Inflammatory macrophage (primary cell): ENCODE data around the gene THBS4.

Experiments used
- DNase-seq, 2 donors: peaks; one replicate each; pipeline ENCODE4 v3.0.0-alpha.2; 2020 to 2022

THBS4 gene

GRCh38 chr5:80048084-80048780 is 13.1 kb downstream of the THBS4 start:
- DNase-seq: no peak

GRCh38 chr5:80052464-80052863 is 17.3 kb downstream of the THBS4 start:
- DNase-seq: no peak

- DNase-seq: no peak
Measured at GRCh38 chr5:80054682-80055081, 19.5 kb downstream of the THBS4 start.

- no peak for DNase-seq
Measured at GRCh38 chr5:80055491-80056170, 20.5 kb downstream of the THBS4 start.

DNA sequence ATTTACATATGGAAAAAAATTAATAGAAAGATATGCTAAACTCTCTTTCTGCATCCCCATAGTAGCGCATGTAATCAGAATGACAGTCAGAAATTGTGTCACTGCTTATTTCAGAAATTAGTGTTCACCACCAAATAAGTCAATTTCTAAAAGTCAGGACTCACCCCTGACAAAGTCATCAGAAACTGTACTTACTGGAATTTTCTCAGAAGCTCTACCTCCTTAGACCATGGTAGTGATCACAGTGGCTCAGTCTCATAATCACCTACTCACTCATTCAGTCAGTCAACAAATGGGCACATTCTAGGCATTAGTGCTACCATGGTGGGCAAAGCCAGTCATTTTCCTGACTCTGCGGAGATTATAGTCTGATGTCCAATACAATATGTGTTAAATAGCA is 22.0 kb downstream of the THBS4 start:
- DNase-seq: no peak

DNA sequence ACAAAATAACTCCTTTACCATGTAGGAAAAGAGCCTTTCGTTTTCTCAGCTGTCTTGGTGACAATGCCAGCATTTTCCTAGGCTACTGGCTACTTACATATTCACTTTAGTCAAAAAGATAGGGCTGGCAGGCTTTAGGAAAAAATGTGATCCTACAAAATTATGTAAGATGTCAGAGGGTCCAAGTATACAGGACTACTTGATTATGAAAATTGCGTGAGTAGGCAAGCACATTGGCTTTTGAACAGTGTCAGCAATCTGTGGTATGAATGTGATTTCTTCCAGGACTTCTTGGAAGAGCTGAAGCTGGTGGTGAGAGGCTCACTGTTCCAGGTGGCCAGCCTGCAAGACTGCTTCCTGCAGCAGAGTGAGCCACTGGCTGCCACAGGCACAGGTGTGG is 22.8 kb downstream of the THBS4 start:
- no peak for DNase-seq

DNA sequence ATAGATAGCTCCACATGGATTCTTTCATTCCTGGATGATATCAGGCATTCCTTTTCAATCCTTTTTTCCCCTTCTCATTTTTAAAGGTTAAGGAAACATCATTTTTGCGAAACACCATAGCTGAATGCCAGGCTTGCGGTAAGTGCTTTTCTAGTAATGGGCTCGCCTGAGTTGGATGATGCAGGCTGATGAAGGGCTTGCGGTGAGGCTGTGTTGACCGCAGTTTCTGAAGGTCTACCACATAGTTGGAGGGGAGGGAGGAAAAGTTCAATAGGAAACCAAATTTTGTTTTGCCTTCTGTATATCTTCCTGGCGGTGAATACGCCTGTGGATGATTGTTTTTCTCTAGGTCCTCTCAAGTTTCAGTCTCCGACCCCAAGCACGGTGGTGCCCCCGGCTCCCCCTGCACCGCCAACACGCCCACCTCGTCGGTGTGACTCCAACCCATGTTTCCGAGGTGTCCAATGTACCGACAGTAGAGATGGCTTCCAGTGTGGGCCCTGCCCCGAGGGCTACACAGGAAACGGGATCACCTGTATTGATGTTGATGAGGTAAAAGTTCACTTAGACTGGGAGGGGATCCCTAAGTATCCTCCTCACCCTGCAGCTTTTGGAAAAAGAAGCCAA is 24.3 kb downstream of the THBS4 start:
- no peak for DNase-seq

DNA sequence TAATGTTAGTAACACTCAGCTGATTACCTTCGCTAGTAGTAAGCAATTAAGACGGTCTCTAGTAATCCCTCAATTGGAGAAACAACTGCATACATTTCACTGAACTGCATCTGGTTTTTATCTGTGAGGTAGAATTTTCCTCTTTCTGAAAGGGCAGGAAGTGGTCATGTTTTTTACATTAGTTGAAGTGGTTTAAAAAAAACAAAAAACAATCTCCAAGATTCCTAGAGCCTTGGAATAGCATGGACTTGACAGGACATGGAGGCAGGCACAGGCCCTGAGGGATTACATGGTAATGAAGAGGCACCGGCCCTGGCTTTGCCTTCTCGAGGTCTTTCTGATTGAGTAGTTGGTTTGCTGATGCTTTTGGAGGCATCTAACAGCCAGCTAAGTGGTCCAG is 25.8 kb downstream of the THBS4 start:
- DNase-seq: no peak

DNA sequence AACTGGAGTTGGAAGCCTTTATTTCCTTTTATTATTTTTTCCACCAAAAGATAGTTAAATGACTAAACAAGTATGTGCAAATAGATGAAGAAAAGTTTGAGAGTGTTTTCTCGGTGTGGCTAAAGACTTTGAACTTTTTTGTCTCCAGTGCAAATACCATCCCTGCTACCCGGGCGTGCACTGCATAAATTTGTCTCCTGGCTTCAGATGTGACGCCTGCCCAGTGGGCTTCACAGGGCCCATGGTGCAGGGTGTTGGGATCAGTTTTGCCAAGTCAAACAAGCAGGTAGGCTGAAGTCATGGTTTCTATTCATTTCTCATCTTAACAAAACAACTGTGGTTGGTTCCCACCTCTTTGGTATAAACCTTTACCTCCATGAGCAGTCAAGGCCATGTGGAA is 26.4 kb downstream of the THBS4 start:
- DNase-seq: no peak

DNA sequence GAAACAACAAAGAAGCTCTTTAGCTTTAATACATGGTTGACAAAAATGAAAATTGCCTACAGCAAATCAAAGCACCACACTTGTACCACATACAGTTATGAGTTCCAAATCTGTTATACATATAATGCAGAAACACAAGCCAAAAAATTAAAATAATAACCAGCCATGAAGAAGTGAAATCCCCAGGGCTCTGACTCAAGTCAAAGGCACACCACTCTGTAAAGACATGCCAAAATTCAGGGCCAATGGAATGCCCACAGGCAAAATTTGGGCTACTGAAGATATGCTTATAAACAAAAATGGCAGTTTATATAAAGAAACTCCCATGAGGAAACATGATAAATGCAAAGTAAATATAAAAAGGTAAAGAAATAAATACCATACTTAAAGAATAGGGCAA is 29.0 kb downstream of the THBS4 start:
- DNase-seq: no peak

- DNase-seq: peak; percentile 17 to 73
Measured at GRCh38 chr5:80067016-80067415, 31.9 kb downstream of the THBS4 start.

DNA sequence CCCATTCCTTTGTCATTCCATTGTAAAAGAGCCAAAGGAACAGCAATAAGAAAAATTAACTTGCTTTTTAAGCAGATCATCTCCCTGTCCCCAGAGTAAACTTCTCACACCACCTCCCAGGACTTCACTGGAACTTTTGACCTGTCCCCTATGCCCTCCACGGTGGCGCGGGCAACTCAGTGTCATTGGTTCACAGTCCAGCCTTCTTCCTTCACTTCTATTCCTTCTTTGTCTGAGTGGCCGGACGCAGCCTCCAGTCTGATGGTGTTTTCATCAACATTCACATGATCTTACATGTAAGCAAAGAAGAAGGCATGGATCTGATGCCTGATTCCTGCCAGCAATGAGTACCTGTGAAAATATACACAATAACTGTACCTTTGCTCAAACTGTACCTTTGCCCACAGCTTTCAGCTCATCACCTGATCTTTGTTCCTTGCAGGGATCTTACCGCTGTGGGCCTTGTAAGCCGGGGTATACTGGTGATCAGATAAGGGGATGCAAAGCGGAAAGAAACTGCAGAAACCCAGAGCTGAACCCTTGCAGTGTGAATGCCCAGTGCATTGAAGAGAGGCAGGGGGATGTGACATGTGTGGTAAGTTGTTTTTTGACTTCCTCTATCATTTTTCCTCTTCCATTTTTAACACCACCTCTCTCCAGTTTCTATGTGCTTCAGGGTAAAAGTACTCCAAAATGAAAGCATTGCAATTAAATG is 32.5 kb downstream of the THBS4 start:
- no peak for DNase-seq

DNA sequence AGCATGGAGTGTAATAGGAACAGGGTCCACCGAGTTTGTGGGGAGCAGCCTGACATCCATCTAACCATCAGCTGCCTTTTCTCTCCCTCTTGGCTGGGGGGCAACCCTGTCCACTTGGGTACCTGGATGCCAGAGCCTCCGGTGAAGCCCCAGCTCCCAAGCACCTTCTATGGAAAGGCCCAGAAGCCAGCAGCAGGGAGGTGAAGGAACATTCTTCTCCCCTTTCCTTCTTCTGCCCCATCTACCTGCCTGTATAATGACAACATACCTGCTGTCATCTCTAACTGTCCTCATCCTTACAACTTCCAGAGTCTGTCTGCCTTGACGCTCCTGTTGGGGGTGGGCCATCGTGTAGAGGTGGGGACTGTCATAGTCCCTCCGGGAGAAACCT is 33.1 kb downstream of the THBS4 start:
- DNase-seq: no peak

GRCh38 chr5:80068775-80069174 is 33.6 kb downstream of the THBS4 start:
- DNase-seq: no peak

DNA sequence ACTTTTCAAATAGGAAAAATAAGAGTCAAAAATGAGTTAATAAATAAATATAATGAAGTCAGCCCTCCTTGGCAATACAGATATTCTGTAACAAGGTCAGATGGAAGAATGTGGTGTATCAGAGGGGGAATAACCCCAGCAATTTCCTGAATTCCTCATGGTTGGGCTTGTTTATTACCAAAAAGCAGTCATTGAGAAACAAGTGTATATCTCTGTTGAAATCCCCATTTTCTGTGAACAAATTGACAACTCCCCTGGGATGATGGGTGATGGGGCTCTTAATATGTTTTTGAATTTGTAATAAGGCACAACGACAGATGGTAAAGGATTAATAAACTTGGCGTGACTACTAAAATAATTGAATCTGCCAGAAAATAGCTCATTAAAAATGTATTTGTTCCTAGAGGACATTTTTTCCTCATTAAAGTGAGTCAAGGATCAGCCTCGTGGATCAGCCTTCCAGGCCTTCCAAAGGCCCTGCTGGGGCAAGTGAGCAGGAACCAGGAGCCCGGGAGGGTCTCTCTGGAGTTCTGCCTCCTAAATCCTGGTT is 34.2 kb downstream of the THBS4 start:
- peak in 1 of 2 donors; percentile 38 for DNase-seq

DNA sequence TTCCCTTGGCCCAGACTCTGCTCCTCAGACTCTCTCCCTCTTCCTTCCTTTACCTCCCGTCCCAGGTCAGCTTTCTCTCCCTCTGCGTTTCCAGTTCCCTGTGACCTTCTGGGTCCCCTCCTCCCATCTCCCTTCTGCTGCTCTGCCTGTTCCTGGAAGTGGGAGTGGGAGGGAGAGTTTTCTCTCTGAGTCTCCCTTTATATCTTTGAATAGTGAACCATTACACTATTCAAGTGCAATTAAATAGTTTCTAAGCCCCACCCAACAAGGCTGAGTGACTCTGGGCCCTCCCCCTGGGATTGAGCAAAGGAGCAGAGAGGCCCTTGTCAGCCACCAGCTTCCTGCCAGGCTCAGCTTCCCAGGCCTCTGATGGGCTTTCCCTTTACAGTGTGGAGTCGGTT is 34.8 kb downstream of the THBS4 start:
- peak in 1 of 2 donors; percentile 20 for DNase-seq

DNA sequence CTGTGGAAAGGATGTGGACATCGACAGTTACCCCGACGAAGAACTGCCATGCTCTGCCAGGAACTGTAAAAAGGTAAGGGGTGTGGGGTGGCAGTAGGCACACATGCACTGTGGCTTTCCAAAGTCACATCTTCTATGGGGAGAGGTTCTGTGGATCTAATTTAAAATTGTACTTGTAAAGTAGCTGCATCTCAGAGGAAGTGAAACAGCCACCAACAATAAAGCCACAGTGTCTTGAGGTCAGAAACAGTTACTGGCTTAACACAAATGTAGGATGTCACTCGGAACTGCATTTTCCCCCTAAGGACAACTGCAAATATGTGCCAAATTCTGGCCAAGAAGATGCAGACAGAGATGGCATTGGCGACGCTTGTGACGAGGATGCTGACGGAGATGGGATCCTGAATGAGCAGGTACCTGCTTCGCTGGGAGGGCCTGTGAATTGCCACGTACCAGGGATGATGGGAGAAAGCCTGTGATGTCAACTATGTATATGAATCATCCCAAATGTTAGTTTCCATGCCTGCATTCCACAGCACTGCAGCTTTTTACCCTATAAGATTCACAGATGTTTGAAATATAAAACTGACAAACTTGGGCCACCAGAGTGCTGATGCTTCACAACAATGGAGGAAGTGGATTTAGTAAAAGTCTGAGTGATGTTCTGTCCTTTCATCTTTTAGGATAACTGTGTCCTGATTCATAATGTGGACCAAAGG is 35.3 kb downstream of the THBS4 start:
- peak in 1 of 2 donors; percentile 22 for DNase-seq

GRCh38 chr5:80071510-80072021 is 36.4 kb downstream of the THBS4 start:
- no peak for DNase-seq

DNA sequence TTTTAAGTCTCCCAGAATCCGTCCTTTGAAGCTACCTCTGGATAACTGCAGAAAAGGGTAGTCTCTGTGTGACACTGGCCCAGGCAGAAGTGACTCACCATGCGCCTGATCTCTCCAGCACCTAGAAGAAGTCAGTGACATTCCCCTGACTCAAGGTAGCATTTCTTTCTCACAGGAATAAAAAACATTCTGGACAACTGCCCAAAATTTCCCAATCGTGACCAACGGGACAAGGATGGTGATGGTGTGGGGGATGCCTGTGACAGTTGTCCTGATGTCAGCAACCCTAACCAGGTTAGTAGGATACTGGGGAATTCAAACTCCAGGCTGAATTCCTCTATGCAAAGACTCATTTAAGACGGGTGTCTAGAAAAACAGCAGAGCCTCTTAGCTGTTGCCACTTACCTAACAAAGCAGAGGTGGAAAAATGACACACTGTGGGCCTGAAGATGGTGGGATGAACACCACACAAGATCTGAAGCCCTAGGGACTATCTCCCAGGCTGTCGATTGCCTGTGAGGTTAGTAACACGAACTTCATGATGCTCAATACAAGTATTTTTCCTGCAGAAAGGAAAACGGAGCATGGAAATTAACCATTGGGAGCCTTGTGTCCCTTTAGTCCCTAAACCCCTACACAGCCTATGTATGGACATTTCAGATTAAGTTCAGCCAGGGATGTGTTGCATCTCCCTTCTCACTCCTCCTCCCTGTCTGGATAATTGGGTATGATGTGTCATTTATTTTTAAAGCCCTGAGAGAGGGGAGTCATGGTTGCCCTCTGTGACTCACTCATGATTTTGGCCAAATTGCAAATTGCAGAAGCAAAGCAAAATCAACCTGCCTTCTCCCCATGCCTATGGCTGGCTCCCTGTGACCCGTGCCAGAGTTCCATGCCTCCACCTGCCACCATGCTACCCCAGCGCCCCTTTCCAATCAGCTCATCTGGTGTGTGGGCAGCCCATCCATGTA is 37.2 kb downstream of the THBS4 start:
- DNase-seq: no peak

- no peak for DNase-seq
Measured at GRCh38 chr5:80076131-80077050, 41.2 kb downstream of the THBS4 start.
